HAP-1 (cell line): ENCODE data around the gene PARP16.
A peak's percentile ranks its signal among the peaks of the same experiment; 100 is the strongest.

Experiments
- DNase-seq, 2 experiments: peaks; one replicate each; pipeline ENCODE4 v3.0.0-alpha.2; 2016 to 2020; ENCODE audit warnings: low spot score in 2 of 2
- H3K27me3 ChIP-seq: fragments of 250-450 bp; sonication (Bioruptor Pico); 2 replicates; pipeline ENCODE4 v1.5.1; 2020; ENCODE audit warnings: low read depth, mild to moderate bottlenecking, moderate library complexity
- H3K36me3 ChIP-seq: fragments of 250-450 bp; sonication (Bioruptor Pico); replicated peaks from 2 replicates; pipeline ENCODE4 v1.5.1; 2020; ENCODE audit warnings: mild to moderate bottlenecking
- H3K4me1 ChIP-seq: fragments of 250-450 bp; sonication (Bioruptor Pico); 2 replicates; pipeline ENCODE4 v1.5.1; 2020; ENCODE audit warnings: mild to moderate bottlenecking
- H3K4me3 ChIP-seq: fragments of 250-450 bp; sonication (Bioruptor Pico); 2 replicates; pipeline ENCODE4 v1.5.1; 2020; ENCODE audit warnings: mild to moderate bottlenecking, moderate library complexity
- H3K9me3 ChIP-seq: fragments of 250-450 bp; sonication (Bioruptor Pico); 2 replicates; pipeline ENCODE4 v1.5.1; 2020; ENCODE audit warnings: mild to moderate bottlenecking, moderate library complexity
- in situ Hi-C: fragments of 300-500 bp; cut with MboI; formaldehyde crosslinking; loops from 3 replicates; pipeline ENCODE4 v1.14.3; 2020; ENCODE audit warnings: low sequenced_read_pairs, inconsistent platforms, mixed read lengths

PARP16 gene

GRCh38 chr15:65286704-65287519 lies at the start of gene PARP16:
TSS of gene PARP16 (minus strand) at chr15:65286883. CDS start at chr15:65286426, 457 bp downstream.
- in situ Hi-C loops: no loop called here
- H3K4me3 ChIP-seq: peak within 1 kb of the TSS; percentile 44
- H3K27me3 ChIP-seq: no peaks in the 10 kb centered on the region
- H3K9me3 ChIP-seq: no peaks in the 10 kb centered on the region
- H3K36me3 ChIP-seq: no peaks in the 10 kb centered on the region
- peak; percentile 100 for DNase-seq
- H3K4me1 ChIP-seq: peaks cover 20% of the 10 kb centered on the region

DNA sequence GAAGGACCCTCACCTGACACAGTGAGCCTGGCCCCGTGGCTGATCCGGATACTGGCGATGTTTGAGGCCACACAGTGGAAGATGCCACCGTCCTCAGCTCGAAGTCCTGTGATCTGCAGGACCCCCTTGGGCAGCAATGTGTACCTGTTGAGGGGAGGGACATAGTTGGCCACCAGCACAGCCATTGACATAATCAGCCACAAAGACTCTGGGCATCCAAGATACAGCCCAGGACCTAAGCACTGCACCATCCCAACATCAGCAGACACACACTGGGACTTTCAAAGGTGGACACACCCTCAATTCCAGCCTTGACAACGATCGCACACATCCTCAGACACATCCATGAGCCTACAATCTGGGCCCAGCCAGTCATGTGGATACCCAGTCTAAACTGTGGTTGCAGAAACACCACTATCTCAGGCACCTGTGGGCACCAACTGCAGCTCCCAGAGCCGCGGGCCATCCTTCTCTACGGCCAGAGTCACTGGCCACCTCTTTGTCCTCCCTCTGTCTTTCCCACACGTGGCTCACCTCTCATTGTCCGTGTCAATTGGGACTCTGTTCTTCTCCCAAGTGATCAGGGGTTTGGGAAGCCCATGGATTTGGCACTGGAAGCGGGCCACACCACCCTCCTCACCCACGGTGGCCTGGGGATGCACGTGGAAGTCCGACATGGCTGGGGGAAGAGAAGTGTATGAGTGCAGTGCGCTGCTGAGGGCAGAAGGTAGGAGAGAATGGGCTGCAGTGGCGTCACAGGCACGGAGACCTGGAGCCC lies 48.8 kb upstream of the PARP16 start:
- H3K4me3 ChIP-seq: no peak overlapping the region
- no peaks in the 10 kb centered on the region for H3K27me3 ChIP-seq
- peaks cover 33% of the 10 kb centered on the region for H3K4me1 ChIP-seq
- in situ Hi-C loops: no loop called here
- peaks cover 12% of the 10 kb centered on the region for H3K36me3 ChIP-seq
- no peak for DNase-seq
- H3K9me3 ChIP-seq: no peaks in the 10 kb centered on the region

DNA sequence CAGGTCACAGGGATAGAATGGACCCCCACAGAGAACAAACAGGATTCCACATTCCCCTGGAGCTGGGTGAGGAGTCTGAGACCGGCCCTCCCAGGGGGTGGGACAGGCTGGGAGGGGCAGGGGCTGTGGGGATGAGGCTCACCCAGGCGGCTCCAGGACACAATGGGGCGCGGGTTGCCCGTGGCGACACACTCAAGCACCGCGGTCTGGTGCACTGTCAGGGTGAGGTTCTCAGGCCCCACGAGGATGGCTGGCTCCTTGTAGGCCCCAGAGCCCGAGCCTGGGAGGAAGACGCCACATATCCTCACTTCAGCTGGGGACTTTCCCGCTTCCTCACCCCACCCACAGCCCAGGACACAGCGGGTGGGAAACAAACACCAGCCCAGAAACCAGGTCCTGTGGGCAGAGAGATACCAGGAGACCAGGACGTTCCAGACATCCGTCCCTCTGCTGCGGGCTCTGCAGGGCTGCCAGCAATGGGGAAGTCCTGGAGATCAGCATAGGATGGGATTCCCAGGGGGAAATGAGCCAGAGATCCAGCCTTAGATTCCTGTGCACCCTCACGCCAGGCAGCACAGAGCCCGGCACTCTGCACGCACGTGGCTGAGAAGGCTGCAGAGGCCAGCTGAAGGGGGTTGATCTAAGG lies 48.0 kb upstream of the PARP16 start:
- Histone ChIP-seq H3K4me3 (no peak overlapping the region), H3K9me3 (no peaks in the 10 kb centered on the region), H3K36me3 (peaks cover 20% of the 10 kb centered on the region), H3K4me1 (peaks cover 33% of the 10 kb centered on the region), H3K27me3 (no peaks in the 10 kb centered on the region)
- in situ Hi-C loops: no loop called here
- peak in 1 of 2 experiments; percentile 77 for DNase-seq

DNA sequence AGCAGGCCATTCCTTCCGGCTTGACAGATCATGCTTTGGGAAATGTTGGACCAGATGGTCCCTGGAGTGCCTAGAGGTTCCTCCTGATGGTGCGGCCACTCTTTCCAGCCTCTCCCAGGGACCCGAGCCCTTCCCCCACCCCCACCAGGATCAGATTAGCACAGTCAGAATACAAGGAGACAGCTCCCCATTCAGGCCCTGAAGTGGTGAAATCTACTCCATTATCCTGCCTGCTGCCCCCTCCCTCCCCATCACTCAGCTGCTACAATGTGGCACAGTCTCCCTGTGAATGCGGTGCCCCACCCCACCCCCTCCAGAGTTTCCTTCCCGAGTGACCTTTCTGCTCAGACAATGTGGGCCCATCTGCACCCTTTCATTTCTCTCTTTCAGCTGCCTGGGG lies 47.2 kb upstream of the PARP16 start:
- DNase-seq: no peak
- Histone ChIP-seq H3K9me3 (no peaks in the 10 kb centered on the region), H3K4me3 (no peak overlapping the region), H3K4me1 (peaks cover 33% of the 10 kb centered on the region), H3K36me3 (peaks cover 27% of the 10 kb centered on the region), H3K27me3 (no peaks in the 10 kb centered on the region)
- in situ Hi-C loops: no loop called here

GRCh38 chr15:65333148-65333820 lies 46.6 kb upstream of the PARP16 start:
- DNase-seq: no peak
- in situ Hi-C loops: no loop called here
- Histone ChIP-seq H3K9me3 (no peaks in the 10 kb centered on the region), H3K4me3 (no peak overlapping the region), H3K36me3 (peaks cover 27% of the 10 kb centered on the region), H3K4me1 (peaks cover 33% of the 10 kb centered on the region), H3K27me3 (no peaks in the 10 kb centered on the region)

DNA sequence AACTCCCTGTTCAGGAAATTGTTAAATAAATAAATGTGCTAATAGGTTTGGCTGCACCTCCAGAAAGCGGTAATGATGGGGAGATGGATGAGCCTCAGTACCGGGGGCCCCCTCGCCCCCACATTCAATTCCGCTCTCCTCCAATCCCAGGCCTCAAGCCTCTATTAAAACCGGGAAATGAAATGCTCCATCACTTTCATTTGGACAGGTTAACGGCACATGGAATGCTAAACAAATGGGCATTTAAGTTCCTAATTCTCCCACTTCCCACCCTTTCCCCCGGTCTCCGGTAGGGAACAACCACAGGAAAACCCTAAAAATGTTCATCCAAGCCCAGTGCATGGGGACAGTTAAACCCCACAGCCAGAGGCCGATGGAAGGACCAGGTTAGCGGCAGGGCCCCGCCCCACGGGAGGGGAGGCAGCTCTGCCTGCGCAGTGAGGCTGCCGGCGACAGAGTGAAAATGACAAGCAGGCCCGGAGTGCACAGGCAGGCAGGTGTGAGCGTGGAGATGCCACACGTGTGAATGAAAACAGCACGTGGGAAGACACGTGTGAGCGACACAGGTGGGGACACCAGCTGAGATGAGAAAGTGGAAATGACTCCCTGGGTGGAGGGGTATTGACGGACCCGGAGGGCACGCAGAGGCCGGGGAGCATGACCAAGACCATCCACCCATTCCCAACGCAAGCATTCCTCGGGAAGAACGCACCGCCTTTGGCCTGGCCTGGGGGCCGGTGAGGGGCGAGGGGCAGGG lies 45.9 kb upstream of the PARP16 start:
- Histone ChIP-seq H3K4me1 (peaks cover 27% of the 10 kb centered on the region), H3K4me3 (no peak overlapping the region), H3K36me3 (peaks cover 27% of the 10 kb centered on the region), H3K27me3 (no peaks in the 10 kb centered on the region), H3K9me3 (no peaks in the 10 kb centered on the region)
- in situ Hi-C loops: no loop called here
- DNase-seq: no peak

DNA sequence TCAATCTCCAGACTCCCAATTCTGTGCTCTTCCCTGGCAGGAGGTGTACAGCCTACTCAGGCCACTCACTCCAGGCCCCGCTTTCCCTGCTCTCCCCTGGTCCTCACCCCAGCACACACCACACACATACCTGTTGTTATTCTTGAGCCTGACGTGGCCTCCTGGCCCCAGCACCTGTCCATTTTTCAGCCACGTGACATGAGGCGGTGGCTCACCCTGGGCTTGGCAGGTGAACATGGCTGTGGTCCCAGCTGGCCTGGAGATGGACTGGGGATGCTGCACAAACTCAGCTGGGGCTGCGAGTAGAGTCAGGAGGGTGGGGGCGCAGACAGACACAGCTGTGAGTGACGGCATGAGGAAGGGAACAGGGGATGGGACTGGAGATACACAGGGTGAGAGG lies 45.1 kb upstream of the PARP16 start:
- Histone ChIP-seq H3K4me1 (peaks cover 20% of the 10 kb centered on the region), H3K27me3 (no peaks in the 10 kb centered on the region), H3K36me3 (peaks cover 27% of the 10 kb centered on the region), H3K9me3 (no peaks in the 10 kb centered on the region), H3K4me3 (no peak overlapping the region)
- in situ Hi-C loops: no loop called here
- DNase-seq: no peak

GRCh38 chr15:65330934-65331645 lies 44.4 kb upstream of the PARP16 start:
- Histone ChIP-seq H3K27me3 (no peaks in the 10 kb centered on the region), H3K4me1 (peaks cover 12% of the 10 kb centered on the region), H3K9me3 (no peaks in the 10 kb centered on the region), H3K4me3 (no peak overlapping the region), H3K36me3 (peaks cover 27% of the 10 kb centered on the region)
- DNase-seq: no peak
- in situ Hi-C loops: no loop called here

DNA sequence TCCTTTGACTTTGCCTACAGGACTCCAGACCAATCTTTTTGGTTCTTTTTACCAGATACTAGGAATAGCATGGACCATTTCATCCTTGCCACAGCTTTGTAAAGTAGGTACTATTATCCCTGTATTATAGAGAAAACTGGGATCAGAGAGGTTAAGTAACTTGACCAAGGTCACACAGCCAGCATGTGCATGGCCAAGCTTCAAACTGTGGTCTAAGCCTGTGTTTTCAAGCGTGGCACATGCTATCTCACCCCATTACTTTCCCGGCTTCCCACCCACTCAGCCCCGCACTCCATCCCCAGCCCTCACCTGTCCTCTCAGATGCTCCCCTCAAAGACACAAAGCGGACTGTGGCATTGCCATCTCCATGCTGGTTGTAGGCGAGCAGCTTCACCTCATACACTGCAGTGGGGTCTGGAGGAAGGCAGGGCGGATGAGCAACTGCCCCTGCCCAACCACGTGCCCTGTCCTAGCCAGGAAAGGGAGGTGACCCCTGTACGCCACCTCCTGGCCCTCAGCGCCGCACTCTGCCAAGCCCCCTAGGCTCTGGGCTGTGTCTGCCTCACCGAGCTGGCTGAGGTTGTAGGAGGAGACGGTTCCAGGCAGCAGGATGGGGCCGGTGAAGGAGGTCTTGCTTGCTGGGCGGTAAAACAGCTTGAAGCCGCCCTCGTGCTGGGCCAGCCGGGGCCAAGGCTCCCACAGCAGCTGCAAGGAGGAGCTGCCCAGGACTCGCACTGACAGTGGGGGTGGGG lies 43.5 kb upstream of the PARP16 start:
- Histone ChIP-seq H3K4me3 (no peak overlapping the region), H3K9me3 (no peaks in the 10 kb centered on the region), H3K36me3 (peaks cover 27% of the 10 kb centered on the region), H3K4me1 (peaks cover 12% of the 10 kb centered on the region), H3K27me3 (no peaks in the 10 kb centered on the region)
- in situ Hi-C loops: no loop called here
- no peak for DNase-seq

GRCh38 chr15:65329288-65329983 lies 42.8 kb upstream of the PARP16 start:
- no peaks in the 10 kb centered on the region for H3K9me3 ChIP-seq
- no peaks in the 10 kb centered on the region for H3K27me3 ChIP-seq
- in situ Hi-C loops: no loop called here
- peaks cover 27% of the 10 kb centered on the region for H3K36me3 ChIP-seq
- H3K4me1 ChIP-seq: peaks cover 7% of the 10 kb centered on the region
- DNase-seq: no peak
- H3K4me3 ChIP-seq: no peak overlapping the region

DNA sequence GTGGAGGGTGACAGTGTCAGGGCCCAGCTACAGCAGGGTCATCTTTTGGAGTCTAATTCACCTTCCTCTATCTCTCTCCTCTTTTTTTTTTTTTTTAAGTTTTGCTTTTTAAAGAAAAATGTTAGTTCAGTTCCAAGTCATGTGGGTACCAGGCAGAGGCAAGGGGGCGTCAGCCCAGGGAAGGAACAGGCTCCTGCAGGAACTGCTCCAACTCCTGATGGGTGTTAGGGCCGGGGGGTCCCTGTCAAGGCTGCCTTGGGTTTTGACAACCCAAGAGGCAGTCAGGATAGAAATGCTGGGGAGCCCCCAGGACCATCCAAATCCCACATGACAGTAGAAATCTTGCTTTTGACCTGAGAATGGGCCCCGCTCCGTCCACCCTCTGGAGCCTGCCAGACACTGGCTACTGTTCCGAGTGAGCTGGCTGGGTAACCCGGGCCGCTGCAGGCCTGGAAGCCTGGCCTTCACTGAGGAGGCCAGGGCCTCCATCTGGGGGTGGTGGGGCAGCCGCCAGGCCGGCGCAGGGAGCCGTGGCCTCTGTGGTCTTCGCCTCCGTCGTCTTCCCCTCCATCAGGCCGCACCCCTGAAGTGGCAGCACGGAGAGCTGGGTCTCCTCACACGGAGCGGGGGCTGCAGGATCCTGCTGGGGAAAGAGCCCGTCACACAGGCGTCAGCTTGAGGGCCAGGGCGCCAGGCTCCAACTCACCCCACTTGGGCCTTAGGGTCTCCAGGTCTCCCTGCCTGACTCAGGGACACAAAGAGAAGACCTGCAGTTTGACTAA lies 42.0 kb upstream of the PARP16 start:
- Histone ChIP-seq H3K4me1 (no peaks in the 10 kb centered on the region; the same call in 1 of the 2 replicates), H3K36me3 (peaks cover 27% of the 10 kb centered on the region), H3K9me3 (no peaks in the 10 kb centered on the region), H3K4me3 (no peak overlapping the region), H3K27me3 (no peaks in the 10 kb centered on the region)
- no peak for DNase-seq
- in situ Hi-C loops: no loop called here
